Mammary epithelial cell (primary cell): Measurements from ENCODE around the gene APEH.

Experiments
- CTCF ChIP-seq, 2 donors: IDR thresholded peaks in 1 of 2; conservative IDR thresholded peaks in 1 of 2; 2 replicates each; pipeline ENCODE4 v1.5.1; 2011 to 2012; ENCODE audit warnings: inconsistent platforms in 2 of 2, low read length in 2 of 2, mild to moderate bottlenecking in 2 of 2, control low read depth in 1 of 2, low read depth in 1 of 2; ENCODE audit not compliant: insufficient read depth in 1 of 2; ENCODE audit errors: extremely low read depth in 1 of 2
- EZH2 ChIP-seq: IDR thresholded peaks from 2 replicates; pipeline ENCODE4 v1.6.1; 2012; ENCODE audit warnings: low read length, inconsistent platforms, borderline replicate concordance

- TF ChIP-seq CTCF (conservative IDR thresholded peaks at IDR 0.05 in 1 of 2, IDR thresholded peaks at IDR 0.05 in 1 of 2; ENCODE audit: extremely low read depth in 1 of 2, insufficient read depth in 1 of 2, low read depth in 1 of 2, low read length in 2 of 2), result no peak
- TF ChIP-seq EZH2, result no peak
Observed at GRCh38 chr3:49720855-49721595, 46.9 kb downstream of the APEH start.
